MM.1S (cell line): ENCODE data around the gene ZNF558.

ENCODE experiments used
- CTCF ChIP-seq: fragments of 300-600 bp; sonication (generic); IDR thresholded peaks from 2 replicates; pipeline ENCODE4 v1.5.1; 2016; ENCODE audit warnings: antibody characterized with exemption, low read length, mixed read lengths
- EZH2 ChIP-seq: fragments of 300-600 bp; sonication (generic); optimal IDR thresholded peaks from 2 replicates; pipeline ENCODE3; 2017; ENCODE audit warnings: low read depth, mild to moderate bottlenecking, antibody characterized with exemption, low read length, mixed read lengths
- EZH2phosphoT487 ChIP-seq: fragments of 300-600 bp; sonication (generic); IDR thresholded peaks from 2 replicates; pipeline ENCODE4 v1.6.1; 2018; ENCODE audit warnings: antibody characterized with exemption, low read length

GRCh38 chr19:8835446-8835845, 3.3 kb upstream of the ZNF558 start:
- TF ChIP-seq EZH2 (no peak), CTCF (no peak), EZH2phosphoT487 (no peak)
